SU-DHL-6 (cell line): ENCODE measurements around the gene FAM185A.
"Not testable (repeated sequence)": the region's sequence is repeated elsewhere in the genome, so short reads cannot be mapped to it uniquely, and the experiment has no call there.

ENCODE experiments used
- EZH2phosphoT487 ChIP-seq: fragments of 200-600 bp; sonication (generic), shearing (Covaris generic); conservative IDR thresholded peaks from 2 replicates; pipeline ENCODE4 v1.6.1; 2018; ENCODE audit warnings: mild to moderate bottlenecking, antibody characterized with exemption, low read length, moderate library complexity, mixed read lengths
- TF ChIP-seq, protein P1 (sequence below): fragments of 200-600 bp; sonication (generic); IDR thresholded peaks from one replicate; pipeline ENCODE4 v1.5.1; 2017; ENCODE audit warnings: antibody characterized with exemption, mild to moderate bottlenecking, low read length, moderate library complexity; ENCODE audit not compliant: insufficient read depth, poor library complexity, severe bottlenecking

DNA sequence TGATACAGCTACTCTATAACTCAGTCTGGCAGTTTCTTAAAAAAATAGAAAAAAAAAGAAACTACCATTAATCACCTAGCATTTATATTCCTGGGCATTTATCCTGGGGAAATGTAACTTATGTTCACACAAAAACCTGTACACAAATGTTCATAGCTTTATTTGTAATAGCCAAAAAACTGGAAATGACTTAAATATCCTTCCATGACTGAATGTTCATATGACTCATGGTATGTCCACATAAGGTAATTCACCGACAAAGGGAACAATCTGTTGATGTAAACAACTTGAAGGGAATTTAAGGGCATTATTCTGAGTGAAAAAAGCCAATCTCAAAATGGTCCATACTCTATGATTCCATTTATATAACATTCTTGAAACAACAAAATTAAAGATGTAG lies 45.8 kb downstream of the FAM185A start:
- TF ChIP-seq, protein P1, sequence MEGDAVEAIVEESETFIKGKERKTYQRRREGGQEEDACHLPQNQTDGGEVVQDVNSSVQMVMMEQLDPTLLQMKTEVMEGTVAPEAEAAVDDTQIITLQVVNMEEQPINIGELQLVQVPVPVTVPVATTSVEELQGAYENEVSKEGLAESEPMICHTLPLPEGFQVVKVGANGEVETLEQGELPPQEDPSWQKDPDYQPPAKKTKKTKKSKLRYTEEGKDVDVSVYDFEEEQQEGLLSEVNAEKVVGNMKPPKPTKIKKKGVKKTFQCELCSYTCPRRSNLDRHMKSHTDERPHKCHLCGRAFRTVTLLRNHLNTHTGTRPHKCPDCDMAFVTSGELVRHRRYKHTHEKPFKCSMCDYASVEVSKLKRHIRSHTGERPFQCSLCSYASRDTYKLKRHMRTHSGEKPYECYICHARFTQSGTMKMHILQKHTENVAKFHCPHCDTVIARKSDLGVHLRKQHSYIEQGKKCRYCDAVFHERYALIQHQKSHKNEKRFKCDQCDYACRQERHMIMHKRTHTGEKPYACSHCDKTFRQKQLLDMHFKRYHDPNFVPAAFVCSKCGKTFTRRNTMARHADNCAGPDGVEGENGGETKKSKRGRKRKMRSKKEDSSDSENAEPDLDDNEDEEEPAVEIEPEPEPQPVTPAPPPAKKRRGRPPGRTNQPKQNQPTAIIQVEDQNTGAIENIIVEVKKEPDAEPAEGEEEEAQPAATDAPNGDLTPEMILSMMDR = not testable (repeated sequence)
- TF ChIP-seq EZH2phosphoT487 = not testable (repeated sequence)
